NCI-H526 (cell line): ENCODE measurements around the gene C19orf53.

Experiments used
- DNase-seq, 2 experiments: peaks; one replicate each; lab custom pipeline; 2025; lab: John Stamatoyannopoulos, UW

Gene C19orf53

GRCh38 chr19:13826652-13827235 is 52.5 kb downstream of the C19orf53 start:
- no peak for DNase-seq

GRCh38 chr19:13827656-13828055 is 53.4 kb downstream of the C19orf53 start:
- no peak for DNase-seq
